ENCODE data around the gene PPARD. TPM values are rescaled to one million over a fixed set of nuclear protein-coding genes. Genes with fewer than 3 reads are reported as not detected.

Gene PPARD
- total and polyA plus RNA-seq, 2 of the 13 experiments (the other 11 are each of a cell fraction or from before 2014, with no cell fraction given), result 6.1 to 13.3 TPM

- TF ChIP-seq ZNF556 (CRISPR knock-in tag; IDR thresholded peaks at IDR 0.05; ENCODE audit: borderline replicate concordance) (peak; percentile 29; the same call in 1 of the 2 replicates), ELF3 (CRISPR knock-in tag; IDR thresholded peaks at IDR 0.05) (0 out of 2 replicates have a peak, but pooled peaks have one; percentile 7), ZNF468 (CRISPR knock-in tag; IDR thresholded peaks at IDR 0.05) (no peak), ZNF264 (CRISPR knock-in tag; IDR thresholded peaks at IDR 0.05) (0 out of 2 replicates have a peak, but pooled peaks have one; percentile 3), KAT8 (CRISPR knock-in tag; IDR thresholded peaks at IDR 0.05) (0 out of 2 replicates have a peak, but pooled peaks have one; percentile 3), SNAPC2 (CRISPR knock-in tag; IDR thresholded peaks at IDR 0.05) (0 out of 2 replicates have a peak, but pooled peaks have one; percentile 40), RFX3 (CRISPR knock-in tag; IDR thresholded peaks at IDR 0.05) (no peak), ZNF782 (CRISPR knock-in tag; IDR thresholded peaks at IDR 0.05; ENCODE audit: borderline replicate concordance) (peak; percentile 22; the same call in 1 of the 2 replicates), ERF (CRISPR knock-in tag; IDR thresholded peaks at IDR 0.05) (peak; percentile 5; the same call in 1 of the 2 replicates), MAFF (IDR thresholded peaks at IDR 0.05; ENCODE audit: low read depth, low read length) (no peak), TARDBP (CRISPR knock-in tag; IDR thresholded peaks at IDR 0.05) (0 out of 2 replicates have a peak, but pooled peaks have one; percentile 10), ZSCAN29 (CRISPR knock-in tag; conservative IDR thresholded peaks at IDR 0.05) (0 out of 2 replicates have a peak, but pooled peaks have one; percentile 42), ZNF512B (CRISPR knock-in tag; IDR thresholded peaks at IDR 0.05; ENCODE audit: borderline replicate concordance) (0 out of 2 replicates have a peak, but pooled peaks have one; percentile 57), ZNF343 (CRISPR knock-in tag; IDR thresholded peaks at IDR 0.05) (0 out of 2 replicates have a peak, but pooled peaks have one; percentile 28), ASH2L (IDR thresholded peaks at IDR 0.05; ENCODE audit: insufficient read length, low read depth, low read length) (peak; percentile 33), ZHX2 (IDR thresholded peaks at IDR 0.05; ENCODE audit: low read depth) (no peak), ZHX2 (CRISPR knock-in tag; IDR thresholded peaks at IDR 0.05; ENCODE audit: borderline replicate concordance) (no peak), SALL1 (CRISPR knock-in tag; IDR thresholded peaks at IDR 0.05) (peak; percentile 4; the same call in 1 of the 2 replicates), ZNF598 (CRISPR knock-in tag; IDR thresholded peaks at IDR 0.05; ENCODE audit: borderline replicate concordance) (no peak)
- TF ChIP-seq, protein P1, sequence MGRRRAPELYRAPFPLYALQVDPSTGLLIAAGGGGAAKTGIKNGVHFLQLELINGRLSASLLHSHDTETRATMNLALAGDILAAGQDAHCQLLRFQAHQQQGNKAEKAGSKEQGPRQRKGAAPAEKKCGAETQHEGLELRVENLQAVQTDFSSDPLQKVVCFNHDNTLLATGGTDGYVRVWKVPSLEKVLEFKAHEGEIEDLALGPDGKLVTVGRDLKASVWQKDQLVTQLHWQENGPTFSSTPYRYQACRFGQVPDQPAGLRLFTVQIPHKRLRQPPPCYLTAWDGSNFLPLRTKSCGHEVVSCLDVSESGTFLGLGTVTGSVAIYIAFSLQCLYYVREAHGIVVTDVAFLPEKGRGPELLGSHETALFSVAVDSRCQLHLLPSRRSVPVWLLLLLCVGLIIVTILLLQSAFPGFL (CRISPR knock-in tag; IDR thresholded peaks at IDR 0.05), result no peak
Measured at GRCh38 chr6:35402856-35403191, 60.5 kb downstream of the PPARD start (continued).

All from HepG2 (cell line).